HG02938 (cell line): Measurements from ENCODE around the gene TCF7.
"Not testable (repeated sequence)": the region's sequence is repeated elsewhere in the genome, so short reads cannot be mapped to it uniquely, and the experiment has no call there.

Experiments
- ATAC-seq: cut with Tn5 transposase; IDR thresholded peaks from one replicate; pipeline ENCODE4 v1.9.1; 2021; ENCODE audit warnings: mild to moderate bottlenecking, moderate library complexity; ENCODE audit not compliant: unreplicated experiment

TCF7 gene

DNA sequence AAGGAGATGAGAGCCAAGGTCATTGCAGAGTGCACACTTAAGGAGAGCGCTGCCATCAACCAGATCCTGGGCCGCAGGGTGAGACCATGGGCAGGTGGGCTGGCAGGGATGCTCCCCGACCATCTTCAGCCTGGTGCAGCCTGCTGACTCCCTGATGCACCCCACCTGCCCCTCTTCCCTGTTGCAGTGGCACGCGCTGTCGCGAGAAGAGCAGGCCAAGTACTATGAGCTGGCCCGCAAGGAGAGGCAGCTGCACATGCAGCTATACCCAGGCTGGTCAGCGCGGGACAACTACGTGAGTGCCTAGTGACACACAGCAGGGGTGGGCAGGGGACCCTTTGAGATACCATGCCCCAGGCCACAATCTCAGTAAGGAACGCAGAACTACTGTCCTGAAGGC is 28.3 kb downstream of the TCF7 start:
- ATAC-seq = no peak

DNA sequence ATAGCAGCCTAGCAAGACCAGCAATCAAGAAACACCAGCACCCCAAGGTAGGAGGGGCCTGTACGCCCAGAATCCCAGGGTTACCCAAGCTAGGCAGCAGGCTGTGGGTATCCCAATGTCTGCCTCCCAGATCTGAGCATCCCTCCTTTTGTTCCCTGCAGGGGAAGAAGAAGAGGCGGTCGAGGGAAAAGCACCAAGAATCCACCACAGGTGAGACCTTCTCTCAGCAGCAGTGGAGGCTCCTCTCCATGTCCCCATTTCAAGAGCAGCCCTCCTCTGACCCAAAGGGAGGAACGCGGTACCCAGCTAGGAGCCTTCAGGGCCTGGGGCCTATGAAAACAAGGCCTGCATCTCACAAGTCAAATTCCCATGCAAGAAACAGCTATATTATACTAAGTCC is 28.9 kb downstream of the TCF7 start:
- no peak for ATAC-seq

DNA sequence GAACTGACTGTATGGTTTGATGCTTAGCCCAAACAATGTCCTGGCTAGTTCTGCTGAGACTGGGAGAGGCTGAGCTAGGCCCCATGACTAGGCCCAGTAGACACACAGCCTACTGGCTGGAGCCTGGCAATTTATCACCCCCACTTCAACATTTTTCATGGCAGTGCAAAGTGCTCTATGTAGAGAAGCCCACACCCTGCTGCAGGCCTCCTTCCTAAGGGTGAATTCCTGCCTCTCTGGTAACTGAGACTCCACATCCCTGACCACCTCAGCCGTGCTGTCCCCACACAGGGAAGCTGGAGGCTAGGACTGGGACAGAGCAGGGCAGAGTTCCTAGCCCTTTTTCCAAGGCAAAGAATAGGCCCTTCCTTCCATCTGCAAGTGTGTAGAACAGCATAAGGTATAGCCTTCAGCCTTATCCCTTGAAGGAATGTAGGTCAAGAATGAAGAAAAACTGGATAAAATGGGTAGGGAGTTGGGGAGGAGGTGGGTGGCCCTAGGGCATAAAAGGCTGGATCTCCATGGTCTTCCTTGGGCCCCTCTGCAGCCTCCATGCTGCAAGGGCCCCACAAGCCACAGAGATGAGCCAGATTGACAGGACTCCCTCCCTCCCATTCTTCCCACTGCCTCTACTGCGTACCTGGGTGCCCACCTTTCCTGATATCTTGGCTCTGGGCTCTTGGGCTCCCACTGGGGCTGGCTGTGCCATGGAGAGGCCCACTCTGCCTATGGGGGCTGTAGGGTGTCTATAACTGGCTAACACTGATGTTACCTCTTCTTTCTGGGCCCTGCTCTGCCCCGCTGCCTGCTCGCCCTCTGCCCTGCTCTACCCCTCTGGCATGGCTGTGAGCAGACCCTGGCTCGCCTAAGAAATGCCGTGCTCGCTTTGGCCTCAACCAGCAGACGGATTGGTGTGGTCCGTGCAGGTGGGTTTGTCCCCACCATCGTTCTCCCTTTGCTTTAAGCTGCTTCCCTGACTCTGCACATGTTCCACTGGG is 29.8 kb downstream of the TCF7 start:
- no peak for ATAC-seq

DNA sequence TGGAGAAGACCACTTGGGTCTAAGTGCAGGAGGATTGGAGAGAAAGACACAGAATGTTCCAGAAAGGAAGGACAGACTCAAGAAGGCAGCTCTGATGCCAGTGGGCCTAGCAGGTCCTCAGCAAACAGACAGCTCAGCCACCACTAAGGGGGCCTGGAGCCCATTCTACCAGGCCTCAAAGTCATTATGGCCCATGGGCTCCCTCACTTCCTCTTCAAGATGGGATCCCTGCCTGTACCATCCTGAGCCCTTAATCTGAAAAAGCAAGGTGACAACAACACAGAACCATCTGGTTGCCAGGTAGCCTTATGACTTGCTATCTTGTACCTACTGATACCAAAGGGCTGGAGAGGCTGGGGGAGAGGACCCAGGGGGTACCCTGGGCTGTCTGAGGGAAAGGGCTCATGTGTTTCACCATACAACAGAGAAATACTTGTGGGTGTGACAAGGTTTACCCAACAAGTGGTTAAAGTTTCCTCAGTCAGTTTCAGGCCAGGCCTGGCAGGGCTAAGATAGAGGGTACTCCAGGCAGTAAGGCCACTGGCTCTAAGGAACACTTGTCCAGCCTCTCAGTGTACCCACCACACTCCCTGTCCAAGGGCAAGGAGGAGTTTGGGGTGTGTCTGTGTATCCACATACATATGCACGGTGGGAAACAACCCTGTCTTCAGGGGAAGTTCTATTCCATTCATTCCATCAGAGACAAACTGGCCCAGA is 30.7 kb downstream of the TCF7 start:
- no peak for ATAC-seq

DNA sequence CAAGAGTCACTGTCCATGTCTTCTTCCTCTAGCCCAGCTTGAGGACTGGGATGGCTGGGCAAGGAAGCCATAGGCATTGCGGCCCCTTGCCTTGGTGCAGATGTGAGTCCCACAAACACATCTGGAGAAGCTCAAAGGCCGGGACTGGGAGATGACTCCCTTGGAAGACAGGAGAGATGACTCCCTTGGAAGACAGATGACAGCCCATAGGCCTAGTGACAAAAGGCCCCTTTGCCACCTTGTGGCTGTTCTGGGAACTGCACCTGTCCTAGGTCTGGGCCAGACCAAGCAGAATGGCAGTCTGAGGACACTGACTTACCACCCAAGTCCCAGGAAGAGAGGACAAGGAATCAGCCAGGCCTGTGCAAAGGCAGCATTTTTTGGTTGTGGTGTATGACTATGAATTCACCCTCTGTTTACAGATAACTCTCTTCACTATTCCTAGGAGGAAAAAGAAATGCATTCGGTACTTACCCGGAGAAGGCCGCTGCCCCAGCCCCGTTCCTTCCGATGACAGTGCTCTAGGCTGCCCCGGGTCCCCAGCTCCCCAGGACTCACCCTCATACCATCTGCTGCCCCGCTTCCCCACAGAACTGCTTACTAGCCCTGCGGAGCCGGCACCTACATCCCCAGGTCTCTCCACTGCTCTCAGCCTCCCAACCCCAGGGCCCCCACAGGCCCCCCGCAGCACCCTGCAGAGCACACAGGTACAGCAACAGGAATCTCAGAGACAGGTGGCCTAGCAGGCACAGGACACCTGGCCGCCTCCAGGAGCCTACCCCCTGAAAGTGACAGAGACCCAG is 31.5 kb downstream of the TCF7 start:
- ATAC-seq = peak; percentile 53

DNA sequence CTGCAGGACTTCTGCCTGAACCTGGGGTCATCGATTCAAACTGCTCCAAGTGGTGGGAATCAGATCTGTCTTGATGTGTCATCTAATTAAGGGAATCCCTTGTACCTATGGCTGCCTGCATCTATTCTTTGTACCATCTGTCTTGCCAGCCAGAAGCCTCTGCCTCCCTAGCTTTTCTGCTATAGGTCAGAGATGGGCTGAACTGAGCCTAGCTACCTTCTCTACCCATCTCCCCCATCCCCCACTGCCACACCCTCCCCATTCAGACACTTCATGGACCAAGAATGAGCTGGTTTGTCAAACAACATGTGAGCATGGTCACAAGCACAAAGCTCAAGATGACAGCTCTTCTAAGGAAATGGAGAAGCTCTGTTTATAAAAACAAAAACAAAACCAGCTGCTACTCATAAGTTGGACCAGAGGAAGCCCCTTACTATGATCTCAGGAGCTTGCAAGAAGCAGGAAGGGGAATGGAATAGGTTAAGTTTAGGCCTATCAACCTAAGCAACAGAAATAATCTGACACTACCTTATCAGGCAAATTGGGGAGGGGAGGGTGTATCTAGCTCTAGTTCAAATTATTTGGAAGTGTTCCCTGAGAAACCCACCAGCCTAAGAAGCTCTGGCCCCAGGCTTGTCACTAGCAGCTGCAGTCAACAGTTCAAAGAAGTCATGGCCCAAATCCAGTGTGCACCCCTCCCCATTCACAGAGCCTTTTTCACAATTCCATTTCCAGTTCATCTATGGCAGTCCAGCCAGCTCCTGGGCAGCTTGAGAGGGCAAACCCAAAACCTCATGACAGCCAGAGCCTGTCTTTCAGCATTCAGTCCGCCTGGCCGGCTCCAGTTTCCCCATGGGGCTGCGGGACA is 32.4 kb downstream of the TCF7 start:
- ATAC-seq = no peak

DNA sequence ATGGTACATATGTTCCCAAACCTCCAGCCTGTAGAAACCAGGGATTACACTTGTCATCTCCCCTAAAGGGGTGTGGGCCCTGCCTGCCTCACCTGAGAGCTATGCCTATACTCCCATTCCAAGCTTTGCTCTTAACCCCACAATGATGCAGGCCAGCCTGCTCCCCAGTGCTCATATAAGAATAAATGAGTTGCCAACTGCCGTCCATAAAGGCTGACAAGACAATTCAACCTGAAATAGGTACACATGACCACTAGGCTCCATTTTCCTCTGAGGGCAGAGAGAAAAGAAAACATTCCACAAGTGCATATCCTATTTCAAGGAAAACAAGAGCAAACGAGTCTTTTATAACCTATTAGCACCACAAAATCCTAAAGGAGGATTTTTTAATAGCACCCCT is 33.8 kb downstream of the TCF7 start:
- no peak for ATAC-seq

DNA sequence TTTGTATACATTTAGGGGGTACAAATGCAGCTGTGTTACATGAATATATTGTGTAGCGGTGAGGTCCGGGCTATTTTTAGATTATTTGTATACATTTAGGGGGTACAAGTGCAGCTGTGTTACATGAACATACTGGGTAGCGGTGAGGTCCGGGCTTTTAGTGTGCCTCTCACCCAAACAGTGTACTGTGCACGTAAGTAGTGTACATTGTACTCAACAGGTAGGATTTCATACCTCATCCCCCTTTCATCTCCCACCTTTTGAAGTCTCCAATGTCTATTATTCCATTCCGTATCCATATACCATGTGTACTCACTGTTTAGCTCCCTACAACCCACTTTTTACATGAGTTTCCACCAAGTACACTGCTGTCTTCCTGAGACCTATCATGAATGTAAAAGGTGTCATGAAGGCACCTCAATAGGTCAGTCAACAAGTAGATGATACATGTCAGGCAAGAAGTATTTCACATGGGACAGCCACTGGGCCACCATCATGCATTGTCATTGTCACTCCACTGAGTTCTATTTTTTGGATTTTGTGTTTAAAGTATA is 34.6 kb downstream of the TCF7 start:
- ATAC-seq = no peak

DNA sequence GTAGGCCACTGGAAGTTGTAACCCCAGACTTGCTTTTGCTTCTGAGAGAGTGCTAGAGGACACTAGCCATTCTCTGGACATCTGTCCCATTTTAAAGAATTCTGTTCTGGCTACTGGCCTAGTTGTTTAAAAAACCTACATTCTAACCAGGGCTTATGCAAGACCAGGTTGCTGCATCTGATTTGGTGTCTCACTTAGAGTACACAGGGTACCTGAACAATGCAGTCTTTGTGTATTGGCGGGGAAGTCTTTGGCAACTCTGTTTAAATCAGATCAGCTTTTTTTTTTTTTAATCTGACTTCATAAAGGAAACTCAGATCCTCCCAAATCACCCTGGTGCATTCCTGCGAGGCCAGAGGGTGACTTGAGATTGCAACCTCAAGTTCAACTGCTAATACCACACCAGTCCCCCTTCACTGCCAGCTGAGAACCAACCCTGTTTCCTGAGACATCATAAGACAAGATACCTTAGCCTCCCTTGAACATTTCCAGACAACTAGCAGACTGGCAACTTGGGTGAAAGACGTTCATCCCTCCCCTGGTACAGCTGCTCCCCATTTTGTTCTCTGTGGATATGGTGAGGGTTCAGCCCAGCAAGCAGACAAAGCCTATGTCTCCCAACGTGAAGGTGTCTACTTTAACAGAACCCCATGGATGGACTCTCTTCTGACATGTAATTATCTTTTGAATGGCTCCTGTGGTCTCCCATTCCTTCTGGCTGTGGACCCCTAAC is 35.3 kb downstream of the TCF7 start:
- no peak for ATAC-seq

DNA sequence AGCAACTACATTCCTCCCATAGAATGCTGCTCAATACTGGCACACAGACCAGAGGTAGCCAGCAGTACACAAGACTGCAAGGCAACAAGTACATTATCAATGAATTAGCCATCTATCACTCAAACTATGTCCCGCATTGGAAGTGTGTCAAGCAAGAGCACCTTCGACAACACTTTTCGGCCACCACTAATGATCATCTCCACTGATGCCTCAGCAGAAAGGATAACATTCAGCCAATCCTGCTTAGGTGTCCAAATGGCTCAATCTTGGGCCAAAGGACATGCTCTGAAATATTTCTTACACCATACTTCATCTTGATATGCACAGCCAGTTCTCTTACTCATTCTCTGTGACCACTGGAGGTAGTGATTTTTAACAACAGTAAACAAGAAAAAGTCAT is 37.2 kb downstream of the TCF7 start:
- ATAC-seq = no peak

DNA sequence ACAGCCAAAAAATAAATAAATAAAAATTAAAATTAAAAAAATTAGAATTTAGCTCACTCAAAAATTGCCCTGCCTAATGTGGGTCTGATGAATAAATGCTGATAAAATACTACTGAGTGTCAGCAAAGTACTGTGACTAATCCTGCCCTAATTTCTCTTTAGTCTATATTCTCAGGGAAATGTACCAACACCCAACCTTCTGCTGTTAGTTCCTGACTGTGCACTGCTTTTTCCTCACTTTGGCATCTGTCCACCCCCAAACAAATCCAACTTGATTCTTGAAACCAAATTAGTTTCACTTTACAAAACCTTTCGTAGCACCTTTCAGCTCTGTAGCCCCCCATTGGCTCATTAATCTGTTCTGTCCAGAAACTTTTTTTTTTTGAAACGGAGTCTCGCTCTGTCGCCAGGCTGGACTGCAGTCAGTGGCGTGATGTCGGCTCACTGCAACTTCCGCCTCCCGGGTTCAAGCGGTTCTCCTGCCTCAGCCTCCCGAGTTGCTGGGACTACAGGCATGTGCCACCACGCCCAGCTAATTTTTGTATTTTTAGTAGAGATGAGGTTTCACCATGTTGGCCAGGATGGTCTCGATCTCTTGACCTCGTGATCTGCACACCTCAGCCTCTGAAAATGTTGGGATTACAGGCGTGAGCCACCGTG is 37.8 kb downstream of the TCF7 start:
- ATAC-seq = not testable (repeated sequence)

DNA sequence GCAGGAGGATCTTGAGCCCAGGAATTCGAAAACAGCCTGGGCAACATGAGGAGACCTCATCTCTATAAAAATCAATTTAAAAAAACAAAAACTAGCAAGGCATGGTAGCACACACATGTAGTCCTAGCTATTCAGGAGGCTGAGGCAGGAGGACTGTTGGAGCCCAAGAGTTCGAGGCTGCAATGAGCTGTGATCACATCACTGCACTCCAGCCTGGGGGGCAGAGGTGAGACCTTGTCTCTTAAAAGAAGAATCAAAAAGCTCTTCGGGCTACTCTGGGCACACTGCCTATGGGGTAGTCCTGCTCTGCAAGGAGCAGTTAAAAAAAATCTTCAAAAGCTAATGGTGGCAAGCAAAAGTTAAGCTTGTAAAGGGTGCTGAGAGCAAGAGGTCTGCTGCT is 38.8 kb downstream of the TCF7 start:
- ATAC-seq = no peak

DNA sequence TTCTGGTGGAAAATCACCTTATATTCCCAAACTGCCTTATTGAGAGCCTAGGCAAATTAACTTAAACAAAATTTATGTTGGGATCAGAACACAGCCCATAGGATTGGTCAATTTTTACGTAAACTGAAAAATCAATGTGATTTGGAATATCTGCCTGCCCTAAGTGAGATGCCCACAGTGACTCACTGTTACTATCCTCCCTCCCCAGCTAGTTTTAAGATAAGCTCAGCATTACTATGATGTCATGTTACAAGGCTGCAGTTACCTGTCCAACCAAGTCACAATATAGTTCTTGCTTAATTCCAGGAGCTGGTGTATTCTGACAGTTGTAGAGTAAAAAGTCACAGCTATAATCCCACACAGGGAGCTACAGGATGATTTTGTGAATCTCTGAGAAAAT is 39.2 kb downstream of the TCF7 start:
- no peak for ATAC-seq

DNA sequence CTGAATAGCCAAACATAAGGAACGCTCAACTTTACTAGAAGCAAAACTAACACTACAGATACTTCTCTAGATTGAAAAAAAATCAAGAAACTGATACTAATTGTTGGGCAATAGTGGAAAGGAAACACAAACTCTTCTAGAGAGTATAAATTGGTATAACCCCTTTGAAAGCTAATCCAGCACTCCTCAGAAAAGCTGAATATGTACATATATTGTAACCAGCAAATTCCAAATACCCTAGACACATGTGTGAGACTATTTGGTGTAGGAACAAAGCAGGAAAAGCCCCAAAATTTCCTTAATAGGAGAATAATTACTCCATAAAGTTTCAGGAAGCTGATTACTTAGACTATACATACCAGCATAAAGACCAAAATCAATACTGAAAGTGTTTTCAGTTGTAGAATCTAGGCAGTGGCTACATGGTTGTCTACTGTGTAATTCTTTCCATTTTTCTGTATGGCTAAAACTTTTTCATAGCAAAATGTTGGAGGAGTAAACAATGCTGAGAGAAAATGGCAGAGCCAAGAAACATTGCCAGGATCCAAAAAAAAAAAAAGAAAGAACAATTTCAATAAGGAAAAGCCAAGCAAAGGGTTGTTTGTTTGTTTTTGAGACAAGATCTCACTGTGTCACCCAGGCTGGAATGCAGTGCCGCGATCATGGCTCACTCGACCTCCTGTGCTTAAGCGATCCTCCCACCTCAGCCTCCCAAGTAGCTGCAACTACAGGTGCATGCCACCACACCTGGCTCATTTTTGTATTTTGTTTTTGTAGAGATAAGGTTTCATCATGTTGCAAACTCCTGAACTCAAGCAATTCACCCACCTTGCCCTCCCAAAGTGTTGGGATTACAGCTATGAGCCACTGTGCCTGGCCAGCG is 47.3 kb downstream of the TCF7 start:
- no peak for ATAC-seq

DNA sequence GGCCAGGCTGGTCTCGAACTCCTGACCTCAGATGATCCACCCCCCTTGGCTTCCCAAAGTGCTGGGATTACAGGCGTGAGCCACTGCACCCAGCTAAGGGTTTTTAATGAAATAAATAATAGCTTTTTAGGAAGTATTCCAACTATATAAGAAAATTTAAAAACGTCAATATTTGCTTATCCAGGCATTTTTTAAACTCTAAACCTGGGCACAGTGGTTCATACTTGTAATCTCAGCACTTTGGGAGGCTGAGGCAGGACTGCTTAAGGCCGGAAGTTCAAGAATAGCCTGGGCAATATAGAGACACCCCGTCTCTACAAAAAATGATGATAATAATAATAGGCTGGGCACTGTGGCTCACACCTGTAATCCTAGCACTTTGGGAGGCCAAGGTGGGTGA is 48.1 kb downstream of the TCF7 start:
- ATAC-seq = no peak

DNA sequence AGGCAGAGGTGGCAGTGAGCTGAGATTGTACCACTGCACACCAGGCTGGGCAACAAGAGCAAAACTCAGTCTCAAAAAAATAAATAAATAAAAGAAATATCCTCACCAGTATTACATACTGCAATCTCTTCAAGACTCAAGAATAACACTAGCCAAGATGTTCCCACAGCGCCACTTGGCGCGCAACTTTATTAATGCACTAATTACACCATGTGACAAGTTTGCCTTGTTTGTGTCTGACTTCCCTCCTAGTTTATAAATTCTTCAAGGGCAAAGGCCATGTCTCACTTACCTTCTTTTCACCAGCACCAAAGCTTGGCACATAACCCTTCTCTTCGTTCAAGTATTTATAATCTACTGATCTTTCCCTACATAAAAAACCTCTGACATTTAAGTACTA is 57.5 kb downstream of the TCF7 start:
- ATAC-seq = no peak

DNA sequence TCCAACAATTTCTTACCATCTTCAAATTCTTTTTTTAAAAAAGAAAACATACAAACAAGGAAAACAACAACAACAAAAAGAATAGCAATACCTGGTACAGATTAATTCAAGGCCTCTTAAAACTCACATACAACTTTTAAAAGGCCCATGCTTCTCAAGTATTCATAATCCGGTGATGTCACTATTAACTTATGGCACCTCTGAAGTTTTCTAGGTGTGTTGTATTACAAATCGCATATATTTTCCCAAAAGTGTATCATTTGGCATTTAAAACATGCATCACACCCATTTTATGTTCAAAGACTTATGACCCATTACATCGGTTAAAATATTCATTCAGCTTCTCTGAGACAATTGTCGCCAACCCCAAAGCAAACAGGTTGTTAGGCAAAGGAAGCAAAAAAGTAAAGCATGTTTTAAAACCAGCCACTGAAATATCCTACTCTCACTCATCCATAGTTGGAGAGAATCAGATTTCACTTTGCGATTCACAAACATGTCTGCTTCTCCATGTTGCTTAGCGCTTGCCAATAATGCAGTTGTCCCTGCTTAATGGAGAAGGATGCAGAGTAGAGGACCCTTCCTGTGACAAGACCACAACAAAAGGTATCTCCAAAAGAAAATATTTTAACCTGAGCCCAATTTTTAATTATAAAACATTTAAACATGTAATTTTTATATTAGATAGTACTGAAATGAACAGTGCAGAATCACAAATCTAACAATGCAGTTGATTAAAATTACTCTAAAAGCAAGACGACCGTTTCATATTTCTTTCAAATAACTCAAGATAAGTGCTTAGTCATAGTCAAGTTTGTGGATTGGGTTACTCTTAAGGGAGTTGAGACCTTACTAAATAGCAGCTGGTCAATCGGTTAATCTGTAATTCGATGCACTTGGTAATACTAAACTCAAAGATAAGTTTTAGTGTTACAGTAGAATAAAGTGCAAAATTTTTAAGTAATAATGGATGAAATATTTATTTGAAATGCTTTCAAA is 60.7 kb downstream of the TCF7 start:
- ATAC-seq = no peak
